ENCODE data around the gene OSBPL5.
A peak's percentile ranks its signal among the peaks of the same experiment; 100 is the strongest.

OSBPL5 gene

GRCh38 chr11:3162410-3163240 lies 2.5 kb downstream of the OSBPL5 start:
- no peak overlapping the region for H3K27ac ChIP-seq (ENCODE audit: insufficient read depth in 1 of 2, low read depth in 1 of 2, low read length in 2 of 2, poor library complexity in 1 of 2, severe bottlenecking in 2 of 2)
- no peak for DNase-seq
- ChIA-PET CTCF (interaction anchor here (0.9 to 1.7 kb wide), 4 partner anchors 14 to 44 kb away, joined by 3 read pairs; no protein-coding TSS in a partner anchor), POLR2A (interaction anchor here (1.1 to 1.2 kb wide), 2 partner anchors 13 to 23 kb away, joined by 3 read pairs; no protein-coding TSS in a partner anchor)
- no peak overlapping the region for H3K4me3 ChIP-seq (ENCODE audit: control insufficient read depth in 1 of 7, extremely low read depth in 1 of 7, insufficient read depth in 4 of 7, low read depth in 2 of 7, low read length in 6 of 7)
- H3K36me3 ChIP-seq (ENCODE audit: control insufficient read depth in 4 of 4, insufficient read depth in 4 of 4, low read length in 3 of 4) = peaks cover 0 to 4% (median under 1%) of the 10 kb centered on the region in 4 experiments
- 94% methylated on average over 20 of the region's 21 CpGs for WGBS (ENCODE audit: insufficient coverage)
- H3K9me3 ChIP-seq (ENCODE audit: control extremely low read depth in 1 of 5, control insufficient read depth in 4 of 5, insufficient read depth in 2 of 5, low read depth in 1 of 5, low read length in 4 of 5) = no peaks in the 10 kb centered on the region
- no peaks in the 10 kb centered on the region for H3K27me3 ChIP-seq (replicated peaks in 2 of 5; ENCODE audit: control insufficient read depth in 4 of 5, insufficient read depth in 5 of 5, low read length in 4 of 5)
- H3K4me1 ChIP-seq (ENCODE audit: control extremely low read depth in 1 of 4, control insufficient read depth in 4 of 4, insufficient read depth in 4 of 4, low read length in 3 of 4) = peaks cover 0 to 45% (median 40%) of the 10 kb centered on the region in 4 experiments

DNA sequence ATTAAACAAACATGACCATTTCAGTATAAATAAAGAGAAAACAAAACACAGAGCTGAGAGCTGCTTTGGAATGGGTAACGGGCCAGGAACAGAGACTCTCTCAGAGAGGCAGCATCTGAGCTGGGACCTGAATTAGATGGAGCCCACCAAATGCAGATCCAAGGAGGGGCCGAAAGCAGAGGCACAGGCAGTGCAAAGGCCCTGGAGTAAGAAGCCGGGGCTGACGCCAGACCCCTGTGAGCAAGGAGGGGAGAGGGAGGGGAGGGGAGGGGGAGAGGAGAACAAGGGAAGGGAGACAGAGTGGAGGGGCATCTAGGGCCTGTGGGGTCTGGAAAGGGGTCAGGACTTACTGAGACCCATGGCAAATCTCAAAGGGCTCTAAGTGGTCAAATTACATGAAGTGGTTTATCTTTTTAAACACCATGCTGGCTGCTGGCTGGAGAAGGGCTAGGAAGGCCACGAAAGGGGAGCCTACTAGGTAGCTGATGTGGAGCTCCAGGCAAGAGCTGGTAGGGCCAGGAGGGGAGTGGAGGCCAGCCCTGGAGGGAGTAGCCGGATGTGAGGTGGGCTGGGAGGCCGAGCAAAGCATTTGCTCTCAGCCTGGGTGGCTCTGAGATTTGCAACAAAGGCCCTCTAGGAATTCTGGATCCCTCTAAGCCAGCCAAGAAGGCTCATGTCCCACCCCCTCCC lies 3.2 kb downstream of the OSBPL5 start:
- H3K27me3 ChIP-seq (replicated peaks in 2 of 5; ENCODE audit: control insufficient read depth in 4 of 5, insufficient read depth in 5 of 5, low read length in 4 of 5) = no peaks in the 10 kb centered on the region
- no peak overlapping the region for H3K27ac ChIP-seq (ENCODE audit: insufficient read depth in 1 of 2, low read depth in 1 of 2, low read length in 2 of 2, poor library complexity in 1 of 2, severe bottlenecking in 2 of 2)
- H3K36me3 ChIP-seq (ENCODE audit: control insufficient read depth in 4 of 4, insufficient read depth in 4 of 4, low read length in 3 of 4) = peaks cover 0 to 4% (median under 1%) of the 10 kb centered on the region in 4 experiments
- CTCF ChIA-PET = interaction anchor here (1.0 to 1.7 kb wide), 4 partner anchors 13 to 56 kb away, joined by 3 read pairs; no protein-coding TSS in a partner anchor
- WGBS (ENCODE audit: insufficient coverage) = 100% methylated on average over 7 of the region's 7 CpGs
- peaks cover 0 to 42% (median 40%) of the 10 kb centered on the region in 4 experiments for H3K4me1 ChIP-seq (ENCODE audit: control extremely low read depth in 1 of 4, control insufficient read depth in 4 of 4, insufficient read depth in 4 of 4, low read length in 3 of 4)
- POLR2A ChIA-PET = interaction anchor here (1.1 kb wide), 1 partner anchor 23 kb away, joined by 3 read pairs; no protein-coding TSS in a partner anchor
- H3K4me3 ChIP-seq (ENCODE audit: control insufficient read depth in 1 of 7, extremely low read depth in 1 of 7, insufficient read depth in 4 of 7, low read depth in 2 of 7, low read length in 6 of 7) = no peak overlapping the region
- DNase-seq = no peak
- H3K9me3 ChIP-seq (ENCODE audit: control extremely low read depth in 1 of 5, control insufficient read depth in 4 of 5, insufficient read depth in 2 of 5, low read depth in 1 of 5, low read length in 4 of 5) = no peaks in the 10 kb centered on the region

- CTCF ChIA-PET = interaction anchor here (1.0 kb wide), 1 partner anchor 56 kb away, joined by 3 read pairs; no protein-coding TSS in a partner anchor
- Histone ChIP-seq H3K36me3 (ENCODE audit: control insufficient read depth in 4 of 4, insufficient read depth in 4 of 4, low read length in 3 of 4) (peaks cover 0 to 4% (median under 1%) of the 10 kb centered on the region in 4 experiments), H3K27ac (ENCODE audit: insufficient read depth in 1 of 2, low read depth in 1 of 2, low read length in 2 of 2, poor library complexity in 1 of 2, severe bottlenecking in 2 of 2) (no peak overlapping the region), H3K4me3 (ENCODE audit: control insufficient read depth in 1 of 7, extremely low read depth in 1 of 7, insufficient read depth in 4 of 7, low read depth in 2 of 7, low read length in 6 of 7) (no peak overlapping the region), H3K4me1 (ENCODE audit: control extremely low read depth in 1 of 4, control insufficient read depth in 4 of 4, insufficient read depth in 4 of 4, low read length in 3 of 4) (peaks cover 0 to 42% (median 40%) of the 10 kb centered on the region in 4 experiments), H3K27me3 (replicated peaks in 2 of 5; ENCODE audit: control insufficient read depth in 4 of 5, insufficient read depth in 5 of 5, low read length in 4 of 5) (no peaks in the 10 kb centered on the region), H3K9me3 (ENCODE audit: control extremely low read depth in 1 of 5, control insufficient read depth in 4 of 5, insufficient read depth in 2 of 5, low read depth in 1 of 5, low read length in 4 of 5) (no peaks in the 10 kb centered on the region)
- DNase-seq = no peak
- POLR2A ChIA-PET = no interaction called here
- WGBS (ENCODE audit: insufficient coverage) = 96% methylated on average over 6 of the region's 14 CpGs
Observed at GRCh38 chr11:3161309-3161708, 3.8 kb downstream of the OSBPL5 start.

DNA sequence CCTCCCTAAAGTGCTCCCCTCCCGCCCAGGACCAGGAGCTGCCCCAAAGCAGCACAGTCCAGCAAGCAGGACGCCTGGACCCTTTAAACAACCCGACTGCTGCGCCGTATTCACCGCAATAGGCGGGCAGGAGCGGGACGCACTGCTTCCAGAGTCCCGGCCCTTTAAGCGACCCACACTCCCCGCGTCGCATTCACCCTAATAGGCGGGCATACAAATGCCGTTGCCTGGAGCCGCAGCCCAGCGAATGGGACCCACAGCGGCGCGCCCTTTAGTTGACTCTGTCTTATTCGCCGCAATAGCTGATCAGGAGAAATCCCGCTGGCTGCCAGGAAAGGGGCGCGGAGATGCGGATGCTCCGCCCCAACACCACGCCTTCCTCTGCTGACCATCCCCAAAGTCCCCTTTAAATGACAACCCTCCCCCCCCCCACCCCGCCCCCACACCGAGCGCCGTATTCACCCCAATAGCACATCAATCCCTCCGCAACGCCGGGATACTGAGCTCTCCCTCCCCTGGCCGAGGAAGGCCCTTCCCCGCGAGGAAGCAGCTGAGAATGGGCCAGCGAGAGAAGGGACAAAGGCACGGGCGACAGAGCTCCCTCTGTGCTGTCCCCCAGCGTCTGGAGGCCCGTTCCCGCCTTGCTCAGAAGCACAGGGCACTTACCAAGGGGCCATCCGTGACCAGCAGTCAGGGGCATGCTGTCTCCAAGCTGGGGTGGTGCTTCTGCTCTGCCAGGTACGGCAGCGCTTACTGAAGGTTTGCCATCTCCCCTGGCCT lies 4.7 kb downstream of the OSBPL5 start:
- POLR2A ChIA-PET = no interaction called here
- Histone ChIP-seq H3K4me1 (ENCODE audit: control extremely low read depth in 1 of 4, control insufficient read depth in 4 of 4, insufficient read depth in 4 of 4, low read length in 3 of 4) (peaks cover 0 to 38% (median 36%) of the 10 kb centered on the region in 4 experiments), H3K9me3 (ENCODE audit: control extremely low read depth in 1 of 5, control insufficient read depth in 4 of 5, insufficient read depth in 2 of 5, low read depth in 1 of 5, low read length in 4 of 5) (no peaks in the 10 kb centered on the region), H3K27ac (ENCODE audit: insufficient read depth in 1 of 2, low read depth in 1 of 2, low read length in 2 of 2, poor library complexity in 1 of 2, severe bottlenecking in 2 of 2) (no peak overlapping the region), H3K36me3 (ENCODE audit: control insufficient read depth in 4 of 4, insufficient read depth in 4 of 4, low read length in 3 of 4) (peaks cover 0 to 8% (median under 1%) of the 10 kb centered on the region in 4 experiments), H3K27me3 (replicated peaks in 2 of 5; ENCODE audit: control insufficient read depth in 4 of 5, insufficient read depth in 5 of 5, low read length in 4 of 5) (no peaks in the 10 kb centered on the region), H3K4me3 (ENCODE audit: control insufficient read depth in 1 of 7, extremely low read depth in 1 of 7, insufficient read depth in 4 of 7, low read depth in 2 of 7, low read length in 6 of 7) (peak overlapping the region; percentile 3 to 70 (median 32))
- DNase-seq = peak; percentile 52 to 76 (median 72)
- 8% methylated on average over 42 of the region's 48 CpGs for WGBS (ENCODE audit: insufficient coverage)
- CTCF ChIA-PET = no interaction called here

GRCh38 chr11:3159296-3160190 lies 5.6 kb downstream of the OSBPL5 start:
- DNase-seq = no peak
- POLR2A ChIA-PET = no interaction called here
- CTCF ChIA-PET = no interaction called here
- H3K4me1 ChIP-seq (ENCODE audit: control extremely low read depth in 1 of 4, control insufficient read depth in 4 of 4, insufficient read depth in 4 of 4, low read length in 3 of 4) = peaks cover 0 to 38% (median 34%) of the 10 kb centered on the region in 4 experiments
- no peaks in the 10 kb centered on the region for H3K27me3 ChIP-seq (replicated peaks in 2 of 5; ENCODE audit: control insufficient read depth in 4 of 5, insufficient read depth in 5 of 5, low read length in 4 of 5)
- no peak overlapping the region for H3K27ac ChIP-seq (ENCODE audit: insufficient read depth in 1 of 2, low read depth in 1 of 2, low read length in 2 of 2, poor library complexity in 1 of 2, severe bottlenecking in 2 of 2)
- peaks cover 0 to 8% (median under 1%) of the 10 kb centered on the region in 4 experiments for H3K36me3 ChIP-seq (ENCODE audit: control insufficient read depth in 4 of 4, insufficient read depth in 4 of 4, low read length in 3 of 4)
- H3K9me3 ChIP-seq (ENCODE audit: control extremely low read depth in 1 of 5, control insufficient read depth in 4 of 5, insufficient read depth in 2 of 5, low read depth in 1 of 5, low read length in 4 of 5) = no peaks in the 10 kb centered on the region
- 89% methylated on average over 11 of the region's 14 CpGs for WGBS (ENCODE audit: insufficient coverage)
- H3K4me3 ChIP-seq (ENCODE audit: control insufficient read depth in 1 of 7, extremely low read depth in 1 of 7, insufficient read depth in 4 of 7, low read depth in 2 of 7, low read length in 6 of 7) = peak overlapping the region in 6 of 7 experiments; percentile 6 to 70 (median 42)

DNA sequence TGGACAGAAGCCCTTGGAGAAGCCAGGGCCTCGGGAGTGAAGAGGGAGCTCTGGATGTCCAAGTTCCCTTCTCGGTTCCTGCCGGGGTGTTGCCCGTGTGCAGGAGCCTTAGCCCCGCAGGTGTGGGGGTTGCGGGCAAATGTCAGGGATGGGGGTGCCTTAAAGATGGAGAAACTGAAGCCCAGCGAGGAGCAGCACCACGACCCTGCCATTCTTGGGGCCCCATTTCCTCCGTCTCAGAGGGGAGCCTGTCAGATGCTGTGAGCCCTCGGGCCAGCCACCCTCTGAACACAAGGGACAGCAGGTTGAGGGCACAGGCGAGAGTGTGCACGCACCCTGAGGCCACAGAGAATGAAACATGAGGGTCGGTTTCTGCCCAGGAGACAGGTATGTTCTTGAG lies 6.3 kb downstream of the OSBPL5 start:
- no peak overlapping the region for H3K4me3 ChIP-seq (ENCODE audit: control insufficient read depth in 1 of 7, extremely low read depth in 1 of 7, insufficient read depth in 4 of 7, low read depth in 2 of 7, low read length in 6 of 7)
- H3K4me1 ChIP-seq (ENCODE audit: control extremely low read depth in 1 of 4, control insufficient read depth in 4 of 4, insufficient read depth in 4 of 4, low read length in 3 of 4) = peaks cover 0 to 38% (median 27%) of the 10 kb centered on the region in 4 experiments

More for the DNA sequence above, 6.3 kb downstream of the OSBPL5 start:
- ChIA-PET CTCF (interaction anchor here (1.7 kb wide), 1 partner anchor 10 kb away, joined by 4 read pairs; no protein-coding TSS in a partner anchor), POLR2A (no interaction called here)
- 93% methylated on average over 9 of the region's 13 CpGs for WGBS (ENCODE audit: insufficient coverage)
- H3K27ac ChIP-seq (ENCODE audit: insufficient read depth in 1 of 2, low read depth in 1 of 2, low read length in 2 of 2, poor library complexity in 1 of 2, severe bottlenecking in 2 of 2) = no peak overlapping the region
- no peaks in the 10 kb centered on the region for H3K9me3 ChIP-seq (ENCODE audit: control extremely low read depth in 1 of 5, control insufficient read depth in 4 of 5, insufficient read depth in 2 of 5, low read depth in 1 of 5, low read length in 4 of 5)
- no peaks in the 10 kb centered on the region for H3K27me3 ChIP-seq (replicated peaks in 2 of 5; ENCODE audit: control insufficient read depth in 4 of 5, insufficient read depth in 5 of 5, low read length in 4 of 5)
- no peak for DNase-seq
- peaks cover 0 to 8% (median under 1%) of the 10 kb centered on the region in 4 experiments for H3K36me3 ChIP-seq (ENCODE audit: control insufficient read depth in 4 of 4, insufficient read depth in 4 of 4, low read length in 3 of 4)

Data from common myeloid progenitor, CD34-positive (primary cell).